Tibial nerve (tissue), 4 donors: Measurements from ENCODE around the gene GALNTL6. TPM values are rescaled to one million over a fixed set of nuclear protein-coding genes. Genes with fewer than 3 reads are reported as not detected.

Source experiments
- DNase-seq, 2 donors: peaks; one replicate each; pipeline ENCODE4 v3.0.0-alpha.2; 2019; ENCODE audit warnings: low spot score in 2 of 2
- H3K27ac ChIP-seq, 4 donors: fragments of 200-600 bp; sonication (generic) in 3 of 4; one replicate each; pipeline ENCODE4 v1.5.1; 2017 to 2019; ENCODE audit warnings: mild to moderate bottlenecking in 1 of 4
- H3K27me3 ChIP-seq, 2 donors: fragments of 200-600 bp; sonication (generic) in 1 of 2; one replicate each; pipeline versions ENCODE4 v1.5.1 to v1.6.0; 2017 to 2019
- H3K36me3 ChIP-seq, 3 donors: fragments of 200-600 bp; sonication (generic); one replicate each; pipeline ENCODE4 v1.5.1; 2018 to 2019
- H3K4me1 ChIP-seq, 4 donors: fragments of 200-600 bp; sonication (generic) in 3 of 4; one replicate each; pipeline ENCODE4 v1.5.1; 2017 to 2019
- H3K4me3 ChIP-seq, 4 donors: fragments of 200-600 bp; sonication (generic) in 3 of 4; one replicate each; pipeline ENCODE4 v1.5.1; 2017 to 2019; ENCODE audit warnings: mild to moderate bottlenecking in 1 of 4, moderate library complexity in 1 of 4
- H3K9me3 ChIP-seq, 4 donors: fragments of 200-600 bp; sonication (generic) in 3 of 4; one replicate each; pipeline ENCODE4 v1.5.1; 2017 to 2019
- CTCF ChIP-seq, 5 experiments: fragments of 200-600 bp in 3 of 5; fragments of 450-650 bp in 2 of 5; sonication (generic) in 3 of 5; IDR thresholded peaks; one replicate each; pipeline ENCODE4 v1.5.1; 2016 to 2019; ENCODE audit warnings: antibody characterized with exemption in 5 of 5, mild to moderate bottlenecking in 3 of 5, moderate library complexity in 2 of 5
- EP300 ChIP-seq, 2 donors: sonication (generic); formaldehyde crosslinking; IDR thresholded peaks; one replicate each; pipeline ENCODE4 v1.6.1; 2017; ENCODE audit warnings: antibody characterized with exemption in 2 of 2, mild to moderate bottlenecking in 1 of 2
- POLR2A ChIP-seq, 2 donors: fragments of 450-650 bp; IDR thresholded peaks; one replicate each; pipeline ENCODE4 v1.6.1; 2017; ENCODE audit warnings: antibody characterized with exemption in 2 of 2, mild to moderate bottlenecking in 2 of 2, moderate library complexity in 2 of 2
- WGBS, 2 donors: methylation state at CpG; one replicate each; pipeline ENCODE4 v1.1.5; 2018; 5-methylcytosine and 5-hydroxymethylcytosine counted together
- total RNA-seq, 4 donors: library from RNA; depleted of rRNA; stranded (reverse); fragments of >200 nt; gene quantifications; one replicate each; pipeline ENCODE4 v1.1.0, GENCODE V29; 2016

The GALNTL6 gene
- total RNA-seq, 4 donors from 2014 or later: not detected

GRCh38 chr4:172989984-172990820 is 1177.0 kb downstream of the GALNTL6 start:
- no peak overlapping the region for H3K27ac ChIP-seq
- H3K27me3 ChIP-seq: no peaks in the 10 kb centered on the region
- H3K4me1 ChIP-seq: no peaks in the 10 kb centered on the region
- peaks cover 0 to 16% (median 0%) of the 10 kb centered on the region in 4 donors for H3K9me3 ChIP-seq
- TF ChIP-seq EP300 (IDR thresholded peaks at IDR 0.05): no peak
- no peak for TF ChIP-seq POLR2A (IDR thresholded peaks at IDR 0.05)
- TF ChIP-seq CTCF (IDR thresholded peaks at IDR 0.05): no peak
- no peak overlapping the region for H3K4me3 ChIP-seq
- no peaks in the 10 kb centered on the region for H3K36me3 ChIP-seq
- WGBS, 2 donors: 38 to 57% methylated on average over 3 of the region's 3 CpGs
- DNase-seq: no peak

- TF ChIP-seq POLR2A (IDR thresholded peaks at IDR 0.05) (no peak), CTCF (IDR thresholded peaks at IDR 0.05) (no peak), EP300 (IDR thresholded peaks at IDR 0.05) (no peak)
- no peak overlapping the region for H3K27ac ChIP-seq
- H3K36me3 ChIP-seq: no peaks in the 10 kb centered on the region
- H3K9me3 ChIP-seq: peaks cover 0 to 13% (median 0%) of the 10 kb centered on the region in 4 donors
- no peaks in the 10 kb centered on the region for H3K27me3 ChIP-seq
- 56 to 61% methylated on average over 5 of the region's 5 CpGs for WGBS, 2 donors
- H3K4me3 ChIP-seq: no peak overlapping the region
- no peaks in the 10 kb centered on the region for H3K4me1 ChIP-seq
- DNase-seq: no peak
These were observed 1179.6 kb downstream of the GALNTL6 start for GRCh38 chr4:172992648-172993378.

GRCh38 chr4:172995161-172995560 is 1182.0 kb downstream of the GALNTL6 start:
- Histone ChIP-seq H3K9me3 (no peaks in the 10 kb centered on the region), H3K27ac (no peak overlapping the region), H3K36me3 (no peaks in the 10 kb centered on the region), H3K4me1 (no peaks in the 10 kb centered on the region), H3K4me3 (no peak overlapping the region), H3K27me3 (no peaks in the 10 kb centered on the region)
- WGBS, 2 donors: 62 to 65% methylated on average over 4 of the region's 4 CpGs
- DNase-seq: no peak
- TF ChIP-seq POLR2A (IDR thresholded peaks at IDR 0.05): no peak
- no peak for TF ChIP-seq EP300 (IDR thresholded peaks at IDR 0.05)
- TF ChIP-seq CTCF (IDR thresholded peaks at IDR 0.05): no peak

- Histone ChIP-seq H3K9me3 (no peaks in the 10 kb centered on the region), H3K27me3 (no peaks in the 10 kb centered on the region), H3K4me3 (no peak overlapping the region), H3K4me1 (no peaks in the 10 kb centered on the region), H3K36me3 (no peaks in the 10 kb centered on the region), H3K27ac (no peak overlapping the region)
- no peak for DNase-seq
- TF ChIP-seq POLR2A (IDR thresholded peaks at IDR 0.05): no peak
- TF ChIP-seq EP300 (IDR thresholded peaks at IDR 0.05): no peak
- TF ChIP-seq CTCF (IDR thresholded peaks at IDR 0.05): no peak
- 94 to 100% methylated on average over 1 of the region's 1 CpG for WGBS, 2 donors
These were observed 1182.5 kb downstream of the GALNTL6 start for GRCh38 chr4:172995704-172996103.
